GOT3 (cell line): ENCODE data around the gene MAN1A1.
A peak's percentile ranks its signal among the peaks of the same experiment; 100 is the strongest.
"Not testable (repeated sequence)": the region's sequence is repeated elsewhere in the genome, so short reads cannot be mapped to it uniquely, and the experiment has no call there.

Experiments used
- DNase-seq: peaks from one replicate; lab custom pipeline; 2025; ENCODE audit warnings: mixed read lengths; lab: John Stamatoyannopoulos, UW

The MAN1A1 gene

DNA sequence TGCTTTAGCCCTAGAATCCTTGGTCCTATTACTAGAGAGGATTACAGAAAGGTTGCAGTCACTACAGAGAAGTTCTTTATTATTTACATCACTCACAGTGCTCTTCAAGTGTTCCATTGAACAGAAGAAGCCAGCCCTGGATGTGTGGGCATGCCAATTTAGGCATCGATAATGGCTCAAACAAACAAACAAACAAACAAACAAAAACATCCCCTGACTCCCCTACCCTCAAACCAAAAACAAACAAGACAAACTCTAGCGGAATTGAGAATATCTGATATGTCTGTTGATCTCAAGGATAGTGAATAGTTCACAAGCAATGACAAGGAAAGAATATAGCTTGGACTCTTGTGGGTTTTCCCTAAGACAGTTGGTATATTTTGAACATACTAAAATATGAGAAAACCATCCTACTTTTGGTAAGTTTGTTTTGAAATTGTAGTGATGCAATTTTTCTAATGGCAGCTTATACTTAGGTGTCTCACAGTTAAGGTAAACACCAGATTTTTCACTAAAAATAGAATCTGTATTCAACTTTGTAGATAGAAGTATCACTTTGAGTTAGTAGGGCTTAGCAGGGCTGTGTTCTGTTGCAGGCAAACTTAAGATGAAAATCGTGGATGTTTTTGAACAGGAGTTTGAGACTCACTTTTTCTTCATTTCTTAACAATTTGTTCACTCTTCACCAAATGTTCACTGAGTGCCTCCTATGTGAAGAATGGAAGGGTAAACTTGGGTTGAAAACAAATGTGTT is 178.3 kb downstream of the MAN1A1 start:
- DNase-seq, result no peak

DNA sequence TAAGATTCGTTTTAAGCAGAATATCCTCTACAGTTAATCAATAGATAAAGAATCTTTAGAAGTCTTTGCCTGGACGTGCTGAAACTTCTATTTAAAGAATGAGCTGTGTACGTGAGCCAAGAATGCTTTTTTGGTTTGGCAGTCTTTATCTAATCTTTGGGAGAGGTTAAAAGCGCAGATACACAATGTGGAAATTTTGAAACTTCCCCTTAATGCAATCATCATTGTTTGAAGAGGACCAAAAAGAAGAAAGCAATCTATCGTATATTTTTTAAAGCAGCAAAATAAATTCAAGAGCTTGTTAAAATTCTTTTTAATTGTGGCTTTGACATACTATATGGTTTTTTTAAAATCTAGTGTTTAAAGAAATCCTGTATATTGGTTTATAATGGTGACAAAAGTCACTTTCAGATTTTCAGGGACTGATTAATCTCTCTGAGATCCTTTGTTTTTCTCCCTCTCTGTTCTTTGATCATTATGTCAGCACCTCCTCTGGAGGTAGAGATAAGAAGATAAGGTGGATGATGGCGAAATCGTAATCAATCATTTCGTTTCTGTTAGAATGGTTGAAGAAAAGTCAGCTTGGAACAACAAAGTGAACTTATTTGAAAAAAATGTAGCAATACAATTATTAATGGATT is 179.0 kb downstream of the MAN1A1 start:
- no peak for DNase-seq

DNA sequence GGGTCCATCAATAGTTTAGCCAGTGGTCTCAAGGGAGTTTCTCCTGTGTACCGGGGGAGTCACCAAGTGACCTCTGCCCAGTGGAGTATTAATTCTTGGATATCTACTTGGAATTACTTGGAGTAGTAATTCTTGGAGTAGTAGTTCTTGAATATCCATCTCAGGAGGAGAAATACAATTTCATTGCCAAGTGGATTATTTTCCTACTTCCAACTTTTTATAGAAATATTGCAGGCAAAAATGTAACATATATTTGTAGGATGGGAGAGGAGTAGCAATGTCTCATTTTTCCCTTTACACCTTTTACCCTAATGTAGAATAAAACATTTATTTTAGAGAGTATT is 179.5 kb downstream of the MAN1A1 start:
- DNase-seq, result no peak

DNA sequence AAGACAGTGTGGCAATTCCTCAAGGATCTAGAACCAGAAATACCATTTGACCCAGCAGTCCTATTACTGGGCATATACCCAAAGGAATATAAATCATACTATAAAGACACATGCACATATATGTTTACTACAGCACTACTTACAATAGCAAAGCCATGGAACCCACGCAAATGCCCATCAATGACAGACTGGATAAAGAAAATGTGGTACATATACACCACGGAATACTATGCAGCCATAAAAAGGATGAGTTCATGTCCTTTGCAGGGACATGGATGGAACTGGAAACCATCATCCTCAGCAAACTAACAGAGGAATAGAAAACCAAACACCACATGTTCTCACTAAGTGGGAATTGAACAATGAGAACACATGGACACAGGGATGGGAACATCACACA is 180.2 kb downstream of the MAN1A1 start:
- not testable (repeated sequence) for DNase-seq

DNA sequence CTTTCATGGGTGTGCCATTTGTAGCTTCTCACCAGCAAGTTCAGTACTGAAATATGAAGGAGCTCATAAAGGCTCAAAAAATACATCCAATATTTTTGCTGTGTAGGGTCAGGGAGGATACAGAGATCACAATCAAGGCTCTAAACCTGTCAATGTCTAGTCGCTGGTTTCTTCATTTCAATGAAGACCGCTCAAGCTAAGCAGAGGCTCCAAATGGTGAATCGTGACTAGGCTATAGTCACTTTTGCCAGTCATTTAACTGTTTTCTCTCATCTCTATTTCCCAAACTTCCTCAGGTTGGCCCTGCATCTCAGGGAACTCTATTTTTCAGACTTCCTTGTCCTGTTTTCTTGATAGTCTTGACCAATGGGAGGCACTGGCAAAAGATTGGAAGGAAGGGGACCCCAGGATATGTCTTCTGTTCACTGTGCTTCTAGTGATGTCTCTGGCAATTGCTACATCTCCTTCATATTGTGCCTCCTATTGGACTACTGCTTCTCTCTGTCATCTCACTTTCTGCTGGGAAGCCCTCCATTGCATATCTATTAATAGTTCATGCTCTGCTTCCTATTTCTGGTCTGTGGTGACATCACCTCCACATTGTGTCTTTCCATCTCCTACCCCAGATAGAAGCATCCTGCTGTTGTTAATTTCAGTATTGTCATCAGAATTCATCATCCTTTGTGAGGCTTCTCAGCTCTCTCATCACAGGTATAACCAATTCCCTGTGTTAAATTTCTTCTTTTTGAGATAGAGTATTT is 183.4 kb downstream of the MAN1A1 start:
- no peak for DNase-seq

DNA sequence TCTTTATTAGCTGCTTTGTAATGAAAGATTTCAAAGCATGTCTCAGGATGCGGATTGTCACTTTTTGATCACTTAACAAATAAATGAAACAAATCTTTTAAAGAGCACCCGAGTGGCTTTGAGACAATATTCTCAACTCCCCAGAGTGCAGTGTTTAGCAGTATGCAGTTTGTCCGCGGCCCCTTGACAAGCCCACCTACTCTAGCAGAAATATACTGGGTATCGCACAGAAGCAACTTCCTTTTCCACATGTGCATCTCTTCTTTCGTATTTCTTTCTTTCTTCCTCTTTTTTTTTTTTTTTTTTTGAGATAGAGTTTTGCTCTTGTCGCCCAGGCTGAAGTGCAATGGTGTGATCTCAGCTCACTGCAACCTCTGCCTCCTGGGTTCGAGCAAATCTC is 186.6 kb downstream of the MAN1A1 start:
- no peak for DNase-seq

DNA sequence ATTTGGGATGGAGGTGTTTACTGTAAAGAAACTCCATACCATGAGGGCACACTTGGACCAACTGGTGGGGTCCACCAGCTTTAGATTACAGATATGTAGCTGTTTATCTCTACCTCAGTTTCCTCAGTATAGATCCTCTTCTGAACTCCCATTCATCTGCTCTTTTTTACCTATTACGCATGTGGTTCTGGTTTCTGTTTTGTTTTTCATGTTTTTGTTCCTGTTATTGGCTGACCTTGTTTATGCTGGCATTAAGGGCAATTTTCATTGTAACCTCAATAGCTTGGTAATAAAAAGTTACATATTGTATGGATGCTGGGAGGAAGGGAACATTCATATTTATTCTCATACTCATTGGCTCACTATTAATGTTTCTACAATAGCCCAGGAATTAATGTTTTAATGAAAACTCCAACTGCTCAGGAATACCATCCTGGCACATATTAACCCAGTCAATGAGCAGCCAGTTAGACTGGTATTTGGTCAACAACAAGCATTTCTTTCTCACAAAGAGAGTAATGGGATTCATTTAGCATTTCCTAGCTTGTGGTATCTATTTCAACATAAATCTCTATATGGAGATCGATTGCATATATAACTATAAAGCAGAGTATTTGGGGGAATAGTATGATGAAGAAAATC is 187.3 kb downstream of the MAN1A1 start:
- DNase-seq, result no peak

DNA sequence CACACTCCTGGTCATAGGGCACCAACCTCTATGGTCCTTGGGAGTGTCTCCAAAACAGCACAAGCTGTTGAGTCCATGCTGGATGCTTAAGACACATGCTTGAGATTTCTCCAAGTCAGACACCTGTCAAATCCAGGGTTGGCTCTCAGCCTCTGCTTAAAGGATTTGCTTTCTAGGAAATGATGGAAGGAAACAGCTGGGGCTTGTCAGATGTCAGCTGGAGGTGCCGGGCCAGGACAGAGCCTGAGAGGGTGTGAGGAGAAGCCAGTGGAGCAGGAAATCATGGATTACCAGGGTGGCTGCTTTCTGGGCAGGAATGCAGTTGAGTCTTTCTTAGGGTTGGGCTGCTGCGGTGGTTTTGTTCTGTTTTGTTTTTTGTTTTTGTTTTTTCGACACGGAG is 188.1 kb downstream of the MAN1A1 start:
- DNase-seq, result no peak

DNA sequence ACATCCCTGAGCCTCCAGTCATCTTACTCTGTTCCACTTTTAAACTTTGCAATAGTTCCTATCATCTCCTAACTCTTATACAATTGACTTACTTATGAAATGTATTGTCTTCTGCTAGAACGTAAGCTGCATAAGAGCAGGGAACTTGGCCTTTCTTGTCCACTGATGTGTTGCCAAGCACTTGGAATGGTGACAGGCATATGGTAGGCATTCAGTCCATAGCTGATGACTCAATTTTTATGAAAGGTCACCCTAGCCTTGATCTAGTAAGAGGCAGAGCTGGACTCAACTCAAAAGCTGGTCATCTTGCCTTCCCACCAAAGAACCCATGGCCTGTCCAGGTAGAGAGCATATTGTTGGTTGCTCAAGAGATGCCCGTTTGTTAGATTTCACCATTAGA is 188.7 kb downstream of the MAN1A1 start:
- no peak for DNase-seq

DNA sequence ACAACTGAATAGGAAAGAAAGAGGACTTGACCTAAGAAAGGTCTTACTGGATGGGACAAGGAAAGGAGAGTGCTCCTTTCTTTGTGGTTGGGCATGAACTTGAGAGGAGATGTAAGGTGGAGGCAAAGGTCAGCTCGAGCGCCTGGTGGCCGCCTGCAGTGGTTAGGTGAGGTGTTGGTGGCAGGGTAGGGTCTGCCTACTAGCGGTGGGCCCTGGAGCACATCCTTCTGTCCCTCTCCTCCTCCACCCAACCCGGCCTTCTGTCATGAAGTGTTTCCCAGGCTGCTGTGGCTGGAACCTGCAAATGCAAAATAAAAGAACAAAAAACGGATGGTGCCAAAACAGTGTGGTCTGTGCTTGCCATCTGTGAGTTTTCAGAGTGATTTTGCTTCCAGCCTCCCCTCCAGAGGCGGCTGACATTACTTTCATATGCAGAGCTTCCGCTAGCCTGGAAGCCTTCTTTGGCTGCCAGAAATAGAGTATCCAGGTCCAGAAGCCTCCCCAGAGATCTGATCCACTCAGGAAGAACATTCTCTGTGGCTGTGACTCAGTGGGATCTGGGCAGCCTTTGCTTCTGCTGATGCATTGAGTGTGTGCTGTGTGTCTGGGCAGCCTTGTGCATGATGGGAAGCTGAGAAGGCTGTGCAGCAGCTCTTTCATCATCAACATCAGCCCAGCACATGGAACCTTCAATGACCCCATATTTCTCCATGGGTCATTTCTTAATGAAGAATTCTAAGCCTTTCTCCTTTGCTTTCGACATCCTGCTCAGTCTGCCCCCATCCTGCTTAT is 191.3 kb downstream of the MAN1A1 start:
- DNase-seq, result no peak

DNA sequence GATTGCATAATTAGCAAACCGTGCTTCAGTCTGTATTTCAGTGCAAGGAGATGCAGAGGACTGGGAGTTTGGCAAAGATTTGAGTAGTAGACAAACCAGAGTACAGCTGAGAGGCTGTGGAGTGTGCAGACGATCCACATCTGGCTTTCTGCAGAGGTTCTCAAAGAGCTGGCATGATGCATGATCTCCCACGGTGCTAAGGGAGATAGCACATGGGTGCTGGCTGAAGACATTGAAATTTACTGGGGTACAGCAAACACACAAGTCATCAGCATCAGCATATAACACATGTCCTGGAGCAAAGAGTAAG is 192.1 kb downstream of the MAN1A1 start:
- no peak for DNase-seq

DNA sequence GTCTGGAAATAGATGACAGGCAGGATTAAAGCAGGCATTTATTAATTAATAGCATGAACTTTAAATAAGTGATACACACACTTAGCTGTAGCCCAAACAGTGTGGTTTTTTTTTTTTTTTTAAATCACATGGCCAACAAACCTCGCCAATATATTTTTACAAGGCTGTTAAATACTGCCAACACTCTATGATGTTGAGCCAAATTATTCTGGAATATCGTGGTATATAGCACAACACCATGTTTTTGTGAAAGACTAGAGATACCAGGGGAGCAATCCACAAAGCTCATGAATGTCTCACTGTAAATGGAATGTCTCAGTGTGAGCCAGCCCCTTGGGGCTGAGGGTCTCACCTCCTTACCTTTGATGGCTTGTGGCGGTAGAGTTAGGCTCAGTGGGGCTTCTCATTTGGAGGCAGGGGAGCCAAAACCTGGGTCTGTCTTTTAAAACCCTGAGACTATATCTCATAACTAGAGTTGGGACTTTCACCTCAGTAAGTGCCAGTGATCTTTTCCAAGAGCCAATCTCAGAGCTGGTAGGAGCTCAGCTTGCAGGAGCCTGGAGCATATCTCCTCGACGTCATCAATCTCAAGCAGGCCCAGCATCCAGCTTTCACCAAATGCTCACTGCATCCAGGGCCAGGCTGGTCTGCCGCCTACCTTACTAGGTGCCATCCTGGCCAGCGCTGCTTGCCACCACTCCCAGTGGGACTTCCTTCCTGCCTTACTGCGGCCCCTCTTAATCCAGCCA is 192.6 kb downstream of the MAN1A1 start:
- no peak for DNase-seq

DNA sequence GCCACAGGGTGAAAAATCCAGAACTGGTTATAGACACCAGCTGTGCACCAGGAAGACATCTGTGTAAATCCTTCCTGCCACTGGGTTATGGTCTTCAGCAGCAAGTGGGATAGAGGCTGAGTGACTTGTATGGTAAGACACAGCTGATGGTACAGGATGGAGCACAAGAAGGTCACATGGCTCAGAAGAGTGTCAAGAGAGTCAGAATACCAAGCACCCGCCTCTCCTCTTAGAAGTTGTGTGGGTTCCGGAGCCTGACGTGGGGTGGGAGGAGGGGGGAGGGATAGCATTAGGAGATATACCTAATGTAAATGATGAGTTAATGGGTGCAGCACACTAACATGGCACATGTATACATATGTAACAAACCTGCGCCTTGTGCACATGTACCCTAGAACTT is 193.5 kb downstream of the MAN1A1 start:
- not testable (repeated sequence) for DNase-seq

DNA sequence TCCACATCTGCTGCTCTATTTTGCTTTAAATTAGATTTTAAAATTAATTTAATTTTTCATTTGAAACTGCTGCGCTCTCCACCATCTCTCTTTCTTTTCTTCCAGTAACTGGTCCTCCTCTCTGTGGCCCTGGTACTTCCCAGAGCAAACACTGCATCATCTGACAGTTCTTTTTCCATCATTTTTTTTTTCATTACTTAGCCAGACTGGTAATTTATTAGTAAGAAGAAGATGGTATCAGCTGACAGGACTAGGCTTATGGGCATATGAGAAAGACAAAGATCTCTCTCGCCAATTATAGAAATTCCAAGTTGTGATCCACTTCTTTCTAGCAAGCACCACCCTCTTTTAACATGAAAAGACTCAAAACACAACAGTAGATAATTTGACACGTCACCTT is 197.4 kb downstream of the MAN1A1 start:
- no peak for DNase-seq

DNA sequence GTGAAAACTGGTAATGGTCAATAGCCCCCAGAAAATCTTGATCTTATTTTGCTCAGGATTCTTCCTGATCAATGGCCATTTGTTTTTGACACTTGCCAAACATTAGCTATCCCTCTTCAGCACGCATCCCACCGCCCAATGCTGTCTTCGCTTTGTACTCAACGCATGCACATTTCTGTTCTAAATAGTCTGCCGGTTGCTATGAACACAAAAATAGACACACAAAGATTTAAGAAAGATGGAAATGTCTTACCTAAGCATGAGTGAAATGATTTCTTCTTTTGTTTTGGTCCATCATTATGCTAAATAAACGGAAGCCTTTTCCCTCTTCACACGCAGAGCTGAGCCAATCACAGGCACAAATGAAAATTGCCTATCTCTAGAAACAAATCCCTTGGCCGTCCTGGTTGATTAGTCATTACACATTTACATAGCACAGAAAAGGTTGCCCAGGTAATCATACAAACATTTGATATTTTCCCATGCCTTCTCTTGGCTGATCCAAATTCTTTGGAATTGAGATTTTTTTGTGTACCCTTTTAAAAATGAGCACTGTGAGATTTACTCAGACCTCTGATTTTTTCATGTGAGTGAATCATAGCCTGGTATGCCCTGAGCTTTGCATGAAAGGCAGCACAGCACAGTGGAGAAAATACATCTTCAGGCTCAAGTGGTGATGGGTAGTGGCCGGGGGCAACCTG is 200.6 kb downstream of the MAN1A1 start:
- no peak for DNase-seq

DNA sequence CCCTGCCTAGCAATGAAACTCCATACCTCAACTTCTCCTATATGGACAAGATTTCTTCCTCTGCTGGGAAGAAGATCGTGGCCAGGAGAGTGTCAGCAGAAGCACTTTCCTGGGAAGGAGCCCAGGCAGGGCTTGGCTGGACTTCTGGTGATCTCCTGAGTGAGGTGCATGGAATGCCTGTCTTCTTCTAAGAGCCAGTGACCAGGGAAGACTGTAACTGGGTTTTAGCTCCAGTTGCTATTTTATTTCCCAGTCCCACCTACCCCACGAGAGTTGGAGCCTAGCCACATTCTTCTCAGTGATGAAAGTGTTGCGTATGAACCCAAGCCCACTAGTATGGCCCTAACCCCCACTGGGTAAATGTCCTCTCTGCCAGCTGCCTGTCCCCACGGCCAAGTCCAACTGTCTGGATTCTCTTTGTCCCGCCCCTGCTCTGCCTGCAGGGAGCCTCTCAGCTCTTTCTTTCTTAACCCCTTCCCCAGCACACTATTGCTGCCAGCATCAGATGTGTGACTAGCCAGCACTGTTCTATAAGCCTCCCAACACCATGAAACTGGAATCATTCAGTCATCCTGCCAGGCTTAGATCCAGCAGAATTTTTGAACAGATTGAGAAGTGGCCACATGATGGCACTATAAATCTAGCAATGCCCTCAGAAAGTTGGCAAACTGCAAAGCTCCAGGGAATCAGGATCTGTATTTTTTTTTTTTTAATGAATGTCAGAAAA is 201.3 kb downstream of the MAN1A1 start:
- no peak for DNase-seq

DNA sequence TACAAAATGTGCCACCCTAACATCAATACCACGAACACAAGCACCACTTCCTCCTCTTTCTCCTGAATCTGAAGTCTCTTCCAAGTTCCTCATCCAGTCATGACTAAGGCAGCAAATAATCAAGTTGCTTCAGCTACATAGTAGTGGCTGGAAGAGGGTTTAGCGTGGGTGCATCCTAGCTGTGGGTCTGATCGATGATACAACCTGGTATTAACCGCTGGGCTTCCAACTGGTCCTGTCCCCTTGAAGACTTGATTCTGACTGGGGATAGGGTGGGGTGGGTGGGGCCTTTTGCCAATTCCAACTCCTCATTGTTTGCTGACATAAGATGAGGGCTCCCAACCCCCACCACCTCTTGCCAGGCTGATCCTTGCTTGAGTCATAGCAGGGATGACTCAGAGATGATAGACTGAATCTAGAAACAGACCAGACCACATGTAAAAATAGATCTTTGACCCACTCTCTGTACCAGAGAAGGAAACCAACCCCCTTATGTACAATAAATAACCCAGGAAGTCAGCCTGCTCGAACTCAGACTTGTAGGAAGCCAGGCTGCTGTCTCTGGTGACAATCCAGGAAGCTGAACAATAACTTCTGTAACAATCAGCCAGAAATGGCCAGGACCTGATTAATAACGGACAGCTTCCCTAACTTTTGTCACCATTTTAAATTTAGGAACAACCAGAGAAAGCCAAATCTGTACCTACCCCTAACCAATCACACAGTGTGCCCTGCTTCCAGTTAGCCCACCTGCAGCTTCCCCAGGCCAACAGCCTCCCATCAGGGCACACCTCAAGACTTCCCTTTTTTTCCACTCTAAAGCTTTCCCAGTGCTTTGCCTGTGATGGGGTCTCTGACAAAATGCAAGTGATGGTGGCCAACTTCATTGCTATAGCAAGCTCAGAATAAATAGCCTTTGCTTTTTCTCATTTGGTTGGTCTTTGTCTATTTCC is 202.2 kb downstream of the MAN1A1 start:
- peak; percentile 70 for DNase-seq

DNA sequence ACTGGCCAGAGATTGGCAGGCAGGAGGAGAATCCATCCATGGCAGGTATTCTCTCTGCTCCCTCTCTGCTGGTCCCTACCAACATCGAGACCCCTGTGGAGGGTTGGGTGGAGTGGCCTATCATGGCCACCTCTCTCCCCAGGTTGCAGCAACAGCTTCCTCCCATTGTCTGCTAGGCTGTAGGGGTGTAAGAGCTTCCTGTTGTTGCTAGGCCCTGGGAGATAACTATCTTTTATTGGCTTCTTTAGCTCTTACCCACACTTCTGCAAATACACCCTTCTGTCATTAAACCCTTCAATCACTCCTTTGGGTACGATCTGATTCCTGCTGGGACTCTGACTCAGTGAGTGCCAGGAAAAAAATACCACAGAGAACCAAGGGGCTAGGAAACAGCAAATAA is 204.4 kb downstream of the MAN1A1 start:
- DNase-seq, result no peak

DNA sequence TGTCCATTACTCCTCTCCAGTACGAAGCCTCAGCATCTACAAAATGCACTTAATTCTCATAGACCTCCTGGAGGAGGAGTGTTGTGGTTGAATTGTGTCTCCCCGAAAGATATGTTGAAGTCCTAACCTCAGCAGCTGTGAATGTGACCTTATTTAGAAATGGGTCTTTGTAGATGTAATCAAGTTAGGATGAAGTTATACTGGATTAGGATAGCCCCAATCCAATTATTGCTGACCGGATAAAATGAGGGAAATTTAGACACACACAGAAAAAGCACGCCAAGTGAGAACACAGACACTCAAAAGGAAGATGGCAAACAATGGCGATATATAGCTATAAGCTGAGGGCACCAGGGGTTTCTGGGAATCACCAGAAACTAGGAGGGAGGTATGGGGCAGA is 206.9 kb downstream of the MAN1A1 start:
- no peak for DNase-seq
